Fibroblast of upper back skin (primary cell): Measurements from ENCODE around the gene SEMA5B.
A peak's percentile ranks its signal among the peaks of the same experiment; 100 is the strongest.

Experiments
- DNase-seq: peaks from one replicate; pipeline ENCODE4 v3.0.0-alpha.2; 2013

SEMA5B gene

GRCh38 chr3:122967356-122967755, 60.2 kb downstream of the SEMA5B start:
- no peak for DNase-seq

GRCh38 chr3:122966045-122966444, 61.5 kb downstream of the SEMA5B start:
- DNase-seq, result no peak

- DNase-seq, result no peak
Observed at GRCh38 chr3:122964811-122965210, 62.8 kb downstream of the SEMA5B start.

GRCh38 chr3:122962149-122962548, 65.4 kb downstream of the SEMA5B start:
- DNase-seq, result no peak

GRCh38 chr3:122961146-122961545, 66.4 kb downstream of the SEMA5B start:
- DNase-seq, result no peak

- no peak for DNase-seq
Observed at GRCh38 chr3:122960652-122961051, 66.9 kb downstream of the SEMA5B start.

- no peak for DNase-seq
Observed at GRCh38 chr3:122959339-122959738, 68.2 kb downstream of the SEMA5B start.

- peak; percentile 69 for DNase-seq
Observed at GRCh38 chr3:122957707-122958689, 69.6 kb downstream of the SEMA5B start.

- DNase-seq, result no peak
Observed at GRCh38 chr3:122956693-122957455, 70.7 kb downstream of the SEMA5B start.

- DNase-seq, result no peak
Observed at GRCh38 chr3:122955916-122956692, 71.5 kb downstream of the SEMA5B start.

- no peak for DNase-seq
Observed at GRCh38 chr3:122952520-122952919, 75.0 kb downstream of the SEMA5B start.

GRCh38 chr3:122948408-122948807, 79.2 kb downstream of the SEMA5B start:
- no peak for DNase-seq

GRCh38 chr3:122947738-122948137, 79.8 kb downstream of the SEMA5B start:
- peak; percentile 29 for DNase-seq

- DNase-seq, result no peak
Observed at GRCh38 chr3:122947196-122947595, 80.4 kb downstream of the SEMA5B start.

- DNase-seq, result no peak
Observed at GRCh38 chr3:122946185-122946584, 81.4 kb downstream of the SEMA5B start.

GRCh38 chr3:122945230-122945629, 82.3 kb downstream of the SEMA5B start:
- no peak for DNase-seq

- DNase-seq, result peak; percentile 84
Observed at GRCh38 chr3:122944671-122945161, 82.8 kb downstream of the SEMA5B start.

GRCh38 chr3:122943828-122944190, 83.8 kb downstream of the SEMA5B start:
- no peak for DNase-seq

- DNase-seq, result peak; percentile 47
Observed at GRCh38 chr3:122942937-122943827, 84.4 kb downstream of the SEMA5B start.

GRCh38 chr3:122942239-122942638, 85.3 kb downstream of the SEMA5B start:
- DNase-seq, result no peak
